EL (cell line): ENCODE measurements around the gene LCOR.
"Not testable (repeated sequence)": the region's sequence is repeated elsewhere in the genome, so short reads cannot be mapped to it uniquely, and the experiment has no call there.

Experiments
- DNase-seq: peaks from one replicate; pipeline ENCODE4 v3.0.0-alpha.2; 2016

LCOR gene

DNA sequence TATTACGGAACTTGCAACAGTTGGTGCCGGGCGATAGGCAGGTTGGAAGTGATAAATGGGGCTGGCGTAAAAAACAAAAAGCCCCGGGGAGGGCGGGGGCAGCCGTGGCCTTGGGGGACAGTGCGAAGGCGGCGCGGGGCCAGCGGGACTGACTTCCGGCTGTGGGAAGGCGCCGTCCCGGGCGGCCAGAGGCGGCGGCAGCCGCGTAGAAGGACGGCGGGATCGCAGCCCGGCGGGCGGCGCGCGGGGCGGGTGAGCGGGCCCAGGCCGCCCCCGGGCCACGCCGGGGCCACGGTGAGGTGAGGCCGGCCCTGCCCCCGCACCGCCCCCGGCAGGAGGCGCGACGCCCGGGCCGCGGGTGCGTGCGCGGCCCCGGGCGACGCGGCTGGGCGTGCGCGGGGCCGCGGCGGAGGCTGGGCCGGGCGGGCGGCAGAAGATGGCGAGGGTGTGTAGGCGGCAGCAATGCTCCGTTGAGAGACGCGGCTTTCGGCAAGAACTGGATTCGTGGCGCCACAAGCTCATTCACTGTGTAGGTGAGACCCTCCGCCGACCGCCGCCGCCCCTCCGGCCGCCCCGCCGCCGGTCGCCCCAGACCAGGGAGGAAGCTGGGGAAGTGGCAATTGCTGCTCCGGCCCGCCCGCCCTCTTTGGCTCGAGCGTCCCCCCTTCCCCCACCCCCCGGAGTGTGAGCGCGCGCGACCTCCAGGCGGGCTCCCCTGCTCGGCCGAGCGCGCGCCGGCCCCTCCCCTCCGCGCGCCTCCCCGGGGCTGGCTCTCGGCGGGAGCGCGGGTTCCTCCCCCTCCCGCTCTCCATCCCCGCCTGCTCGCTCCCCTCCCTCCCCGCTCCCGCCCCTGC is at the start of gene LCOR:
Gene LCOR, plus strand, starts transcription at position 432 of the 854 bp plus-strand sequence. CDS start 116,760 bp downstream, outside the sequence.
- peak; percentile 89 for DNase-seq

GRCh38 chr10:96784253-96784652 is 47.8 kb upstream of the LCOR start:
- DNase-seq: no peak

DNA sequence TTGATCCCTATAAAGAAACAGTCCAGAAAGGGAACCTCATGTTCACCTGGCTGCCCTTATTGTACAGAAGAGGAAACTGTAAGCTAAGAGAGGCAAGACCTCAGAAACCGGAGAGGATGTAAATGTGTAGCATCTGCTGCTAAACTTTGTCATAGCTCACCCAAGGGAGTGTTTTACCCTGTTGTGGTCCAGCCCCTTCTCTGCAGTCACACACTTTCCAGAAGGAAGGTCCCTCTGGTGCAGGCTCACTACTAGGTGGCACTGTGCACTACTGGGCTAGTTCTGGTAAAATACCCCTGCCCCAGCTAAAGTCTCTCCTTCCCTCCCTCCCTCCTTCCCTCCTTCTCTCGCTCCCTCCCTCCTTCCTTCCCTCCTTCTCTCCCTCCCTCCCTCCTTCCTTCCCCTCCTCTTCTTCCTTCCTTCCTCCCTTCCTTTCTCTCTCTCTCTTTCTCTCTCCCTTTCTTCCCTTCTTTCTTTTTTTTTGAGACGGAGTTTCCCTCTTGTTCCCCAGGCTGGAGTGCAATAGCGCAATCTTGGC is 42.5 kb upstream of the LCOR start:
- no peak for DNase-seq

GRCh38 chr10:96791902-96792301 is 40.2 kb upstream of the LCOR start:
- no peak for DNase-seq

DNA sequence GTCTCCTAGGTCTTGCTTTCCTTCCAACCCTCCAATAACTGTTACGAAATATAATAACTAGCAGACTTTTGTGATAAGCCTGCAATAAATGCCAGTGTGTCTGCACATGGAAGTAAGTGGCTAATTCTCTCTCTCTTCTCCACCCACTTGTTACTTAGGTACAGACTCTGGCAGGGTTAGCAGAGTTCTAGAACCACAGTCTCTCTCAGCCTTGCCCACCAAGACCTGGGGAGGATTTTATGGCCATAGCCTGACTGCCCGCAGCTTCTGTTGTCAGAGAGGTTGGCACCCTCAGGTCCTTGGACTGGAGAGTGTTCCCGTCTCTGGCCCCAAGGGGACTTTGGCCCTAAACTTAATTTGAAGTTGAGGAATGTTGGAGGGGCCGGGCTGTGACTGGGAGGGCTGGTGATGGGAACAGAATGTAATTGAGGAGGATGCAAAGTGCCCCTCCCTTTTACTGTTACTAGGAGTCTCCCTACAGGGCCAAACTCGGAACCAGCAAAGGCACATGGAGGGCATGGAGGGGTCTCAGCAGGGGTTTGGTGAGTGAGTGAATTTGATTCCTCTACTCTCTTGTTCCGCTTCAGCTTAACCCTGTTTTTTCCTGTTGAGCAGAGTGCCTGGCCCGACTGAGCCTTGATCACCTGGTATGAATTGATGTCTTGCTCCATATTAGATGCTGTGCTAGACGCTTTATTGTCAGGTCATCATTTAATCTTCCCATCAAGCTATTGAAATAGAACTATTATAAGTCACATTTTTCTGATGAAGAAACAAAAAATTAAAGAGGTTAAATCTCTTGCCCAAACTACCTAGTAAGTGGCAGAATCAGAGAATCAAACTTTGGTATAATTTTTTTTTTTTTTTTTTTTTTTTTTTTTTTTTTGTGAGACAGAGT is 37.0 kb upstream of the LCOR start:
- no peak for DNase-seq

GRCh38 chr10:96797485-96797884 is 34.6 kb upstream of the LCOR start:
- DNase-seq: no peak

- DNase-seq: no peak
Observed at GRCh38 chr10:96803288-96803664, 28.8 kb upstream of the LCOR start.

DNA sequence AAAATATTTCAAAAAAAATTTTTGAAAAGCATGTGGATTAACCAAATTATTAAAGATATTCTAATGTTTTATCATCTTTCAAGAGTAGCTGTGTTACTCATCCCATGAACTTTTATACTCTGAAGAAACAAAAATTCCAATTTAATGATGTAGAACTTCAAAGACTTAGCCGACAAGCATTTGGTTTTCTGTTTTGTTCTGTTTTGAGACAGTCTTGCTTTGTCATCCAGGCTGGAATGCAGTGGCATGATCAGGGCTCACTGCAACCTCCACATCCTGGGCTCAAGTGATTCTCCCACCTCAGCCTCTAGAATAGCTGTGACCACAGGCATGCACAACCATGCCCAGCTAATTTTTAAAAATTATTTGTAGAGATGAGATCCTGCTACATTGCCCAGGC is 17.8 kb upstream of the LCOR start:
- DNase-seq: peak; percentile 95

- DNase-seq: not testable (repeated sequence)
Observed at GRCh38 chr10:96818971-96819370, 13.1 kb upstream of the LCOR start.

DNA sequence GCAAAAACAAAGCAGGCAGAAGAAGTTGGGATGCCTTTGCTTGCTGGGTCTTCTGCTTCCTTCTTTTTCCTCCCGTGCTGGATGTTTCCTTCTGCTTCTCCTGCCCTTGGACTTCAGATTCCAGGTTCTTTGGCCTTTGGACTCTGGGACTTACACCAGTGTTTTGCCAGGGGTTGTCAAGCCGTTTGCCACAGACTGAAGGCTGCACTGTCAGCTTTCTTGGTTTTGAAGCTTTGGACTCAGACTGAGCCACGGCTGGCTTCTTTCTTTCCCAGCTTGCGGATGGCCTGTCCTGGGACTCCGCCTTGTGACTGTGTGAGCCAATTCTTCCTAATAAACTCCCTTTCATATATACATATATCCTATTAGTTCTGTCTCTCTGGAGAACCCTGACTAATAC is 11.3 kb upstream of the LCOR start:
- no peak for DNase-seq

- no peak for DNase-seq
Observed at GRCh38 chr10:96826438-96826837, 5.7 kb upstream of the LCOR start.

- DNase-seq: no peak
Observed at GRCh38 chr10:96828609-96829008, 3.5 kb upstream of the LCOR start.

DNA sequence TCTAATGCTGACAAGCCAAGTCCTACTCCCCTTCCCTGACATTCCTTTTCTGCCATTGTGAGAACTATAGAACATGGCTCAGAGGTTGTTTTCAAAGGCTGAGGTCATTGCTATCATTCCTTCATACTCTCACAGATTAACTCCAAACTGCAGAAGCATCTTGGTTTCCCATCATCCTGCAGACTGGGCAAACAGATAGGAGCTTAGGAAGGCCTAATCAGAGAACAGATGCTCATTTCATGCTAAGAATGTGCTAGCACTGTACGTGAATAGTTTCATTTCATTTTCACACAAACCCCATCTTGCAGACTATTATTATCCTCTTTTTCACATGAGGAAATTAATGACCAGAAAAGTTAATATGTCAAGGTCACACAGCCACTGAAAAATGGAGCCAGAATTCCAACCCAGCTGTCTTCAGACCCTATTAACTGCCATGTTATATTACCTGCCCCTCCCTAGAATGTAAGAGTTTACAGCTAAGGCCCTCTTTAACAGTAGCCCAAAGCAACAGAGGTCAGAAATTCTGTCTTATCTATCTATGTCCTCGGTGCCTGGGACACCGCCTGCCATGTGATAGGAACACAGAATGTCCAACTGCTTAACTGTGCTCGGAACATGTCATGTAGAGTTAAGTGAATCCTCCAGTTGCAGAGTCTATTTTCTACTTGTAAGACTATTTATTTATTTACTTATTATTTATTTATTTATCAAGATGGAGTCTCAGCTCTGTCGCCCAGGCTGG is 2.9 kb upstream of the LCOR start:
- DNase-seq: no peak

DNA sequence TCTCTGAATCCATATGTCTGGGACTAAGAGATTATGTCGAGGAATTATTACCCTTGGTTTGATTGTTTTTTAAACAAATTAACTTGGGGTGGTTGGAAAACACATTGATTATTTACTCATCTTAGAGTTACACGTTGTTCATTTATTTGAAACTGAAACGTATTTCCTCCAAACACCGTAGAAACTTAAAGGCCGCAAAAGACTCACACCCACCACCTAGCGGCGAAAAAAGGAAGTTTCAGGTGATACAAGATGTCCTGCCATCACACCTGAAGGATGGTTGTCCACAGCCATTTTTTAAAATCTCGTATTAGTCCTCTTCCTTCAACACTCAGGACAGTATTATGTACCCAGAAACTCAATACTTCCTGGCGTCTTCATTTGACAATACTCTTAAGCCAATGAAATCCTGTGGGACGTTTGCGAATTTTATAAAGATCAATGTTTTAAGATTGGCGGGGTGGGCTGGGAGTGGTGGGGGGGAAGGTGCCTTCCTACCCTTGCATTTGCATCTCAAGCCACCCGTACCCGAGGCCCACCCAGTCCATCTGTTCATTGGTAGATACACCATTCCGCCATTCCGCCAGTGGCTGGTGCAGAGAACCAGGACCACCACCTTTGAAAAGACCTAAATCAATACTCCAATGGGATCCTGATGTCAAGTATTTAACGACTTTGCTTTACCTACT is 1.4 kb upstream of the LCOR start:
- peak; percentile 71 for DNase-seq

DNA sequence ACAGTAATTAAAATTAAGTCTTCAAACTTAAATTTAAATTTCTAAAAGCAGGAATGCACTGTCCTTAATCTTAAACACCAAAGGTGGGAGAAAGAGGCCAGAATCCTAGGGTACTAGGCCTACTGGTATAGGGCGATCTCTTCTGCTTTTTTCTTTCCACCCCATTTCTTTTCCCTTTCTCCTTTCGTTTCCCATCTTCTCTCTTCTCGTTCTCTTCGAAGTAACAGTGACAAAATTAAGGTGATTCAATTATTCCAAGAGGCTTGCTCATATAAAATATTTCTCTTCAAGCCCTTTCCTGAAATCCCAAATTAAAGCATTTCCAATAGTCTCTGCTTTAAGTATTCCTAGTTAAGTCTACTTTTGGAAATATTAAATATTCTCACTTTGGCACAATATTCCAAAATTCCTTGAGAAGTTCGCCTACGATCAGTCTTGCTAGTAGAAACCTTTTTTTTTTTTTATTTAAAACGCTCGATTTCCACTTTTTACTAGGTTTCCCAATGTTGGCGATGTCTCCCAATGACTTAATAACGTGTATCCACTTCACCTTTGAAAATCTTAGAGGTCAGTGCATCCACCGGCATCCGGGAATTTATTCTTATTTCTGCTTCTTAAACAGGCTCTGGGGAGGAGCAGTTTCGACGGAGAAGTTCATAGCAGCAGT is 765 bp upstream of the LCOR start:
- no peak for DNase-seq

GRCh38 chr10:96832721-96833219 is 672 bp downstream of the LCOR start:
- DNase-seq: peak; percentile 80

DNA sequence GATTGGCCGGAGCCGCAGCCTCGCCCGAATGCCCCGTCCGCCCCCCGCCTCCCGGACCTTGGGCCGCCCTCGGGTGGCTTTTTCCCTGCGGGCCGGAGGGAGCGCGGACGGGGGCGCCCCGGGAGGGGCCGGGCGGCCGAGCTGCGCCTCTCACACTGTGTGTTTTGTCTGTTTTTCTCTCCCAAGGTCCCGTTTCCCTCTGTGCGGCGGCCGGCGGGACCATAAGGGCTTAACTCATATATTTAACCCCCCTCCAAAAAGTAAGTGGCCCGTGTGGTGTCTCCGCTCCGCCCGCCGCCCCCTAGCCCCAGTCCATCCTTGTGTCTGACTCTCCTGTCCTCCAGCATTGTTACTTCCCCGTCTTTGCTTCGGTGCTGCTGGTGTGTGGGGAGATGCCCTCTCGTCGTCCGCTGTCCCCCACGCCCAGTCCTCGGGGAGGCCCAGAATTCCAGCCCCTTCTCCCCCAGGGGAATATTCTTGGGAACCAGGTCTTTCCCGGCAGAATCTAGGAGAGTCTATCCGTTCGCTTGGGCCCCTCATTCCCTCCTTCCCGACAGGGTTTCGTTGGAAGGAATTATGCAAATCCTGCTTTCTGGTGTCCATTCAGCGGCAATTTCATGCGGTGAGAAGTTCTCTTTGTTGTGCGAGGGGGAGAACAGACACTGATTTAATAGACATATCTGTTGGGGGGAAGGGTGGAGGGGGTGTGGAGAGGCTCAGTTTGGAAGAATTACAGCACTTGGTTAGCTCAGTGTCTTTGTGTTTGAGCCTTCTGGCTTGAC is 1.3 kb downstream of the LCOR start:
- DNase-seq: peak; percentile 43

GRCh38 chr10:96834120-96834519 is 2.0 kb downstream of the LCOR start:
- peak; percentile 38 for DNase-seq

- no peak for DNase-seq
Observed at GRCh38 chr10:96835899-96836298, 3.8 kb downstream of the LCOR start.

GRCh38 chr10:96838529-96838928 is 6.4 kb downstream of the LCOR start:
- no peak for DNase-seq
